ENCODE results near the gene PRODH. TPM values are rescaled to one million over a fixed set of nuclear protein-coding genes. Genes with fewer than 3 reads are reported as not detected.

PRODH gene
- total RNA-seq, result 10.1 TPM

DNA sequence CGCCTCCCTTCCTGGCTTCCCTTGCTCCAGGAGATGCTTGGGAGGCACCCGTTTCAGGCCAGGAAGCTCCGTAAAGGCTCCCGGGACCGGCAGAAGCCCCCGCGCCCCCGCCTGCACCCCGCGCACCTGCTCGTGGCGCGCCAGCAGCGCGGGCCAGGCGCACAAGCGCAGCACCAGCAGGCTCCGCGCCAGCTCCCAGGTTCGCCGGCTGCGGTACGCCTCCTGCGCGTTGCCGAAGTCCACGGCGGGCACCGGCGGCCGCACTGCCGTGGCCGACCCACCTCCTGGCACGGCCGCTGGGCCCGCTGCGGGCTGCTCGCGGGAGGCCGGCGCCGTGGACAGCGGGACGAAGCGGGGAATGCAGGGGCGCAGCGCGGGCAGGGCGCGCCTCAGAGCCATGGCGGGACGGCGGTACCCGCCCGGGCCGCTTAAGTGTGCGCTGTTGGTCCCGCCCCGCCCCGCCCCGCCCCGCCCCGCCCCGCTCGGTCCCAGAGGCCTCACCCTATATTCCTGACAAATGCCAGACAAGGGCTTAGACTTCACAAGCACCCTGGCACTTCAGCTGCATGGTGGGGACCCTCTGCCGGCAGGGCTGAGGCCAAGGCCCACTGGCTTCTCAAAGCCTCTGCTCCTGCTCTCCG is at the start of gene PRODH:
TSS of gene PRODH (minus strand) at position 405 of the 641 bp plus-strand sequence. CDS start at position 399, 6 bp downstream.

DNA sequence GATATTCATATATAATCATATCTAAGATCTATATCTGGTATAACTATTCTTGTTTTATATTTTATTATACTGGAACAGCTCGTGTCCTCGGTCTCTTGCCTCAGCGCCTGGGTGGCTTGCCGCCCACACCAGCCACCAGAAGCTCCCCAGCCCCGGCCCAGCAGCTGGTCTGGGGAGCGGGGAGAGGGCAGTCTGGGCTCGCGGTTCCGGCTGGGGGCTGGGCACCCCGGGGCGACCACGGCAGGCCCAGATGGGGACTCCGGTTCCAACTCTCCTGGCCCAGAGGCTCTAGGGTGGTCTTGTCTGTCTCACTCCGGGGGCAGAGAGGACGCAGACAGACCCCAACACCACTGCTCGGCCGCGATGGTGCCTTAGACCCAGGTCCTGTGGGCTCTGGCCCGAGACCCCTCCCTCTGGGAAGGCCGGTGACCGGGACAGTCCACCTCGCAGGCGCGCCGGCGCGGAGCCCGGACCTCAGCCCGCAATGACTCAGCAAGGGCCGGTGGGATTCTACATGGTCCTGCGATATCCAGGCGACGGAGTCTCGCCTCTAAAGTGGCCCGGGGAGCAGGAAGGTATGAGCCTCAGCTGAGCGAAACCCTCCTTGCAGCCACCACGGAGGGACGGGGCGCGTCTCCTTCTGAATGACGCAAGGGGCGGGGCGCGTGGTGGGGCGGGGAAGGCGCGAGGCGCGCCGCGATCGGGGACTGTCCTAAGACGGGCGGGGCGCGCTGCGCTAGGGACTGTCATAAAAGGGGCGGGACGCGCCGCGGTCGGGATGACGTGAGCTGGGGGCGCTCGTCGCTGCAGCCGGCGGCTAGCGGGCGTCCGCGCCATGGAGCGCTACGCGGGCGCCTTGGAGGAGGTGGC is 30.3 kb downstream of the PRODH start, which contains the start of gene DGCR6:
TSS of gene DGCR6 (plus strand) at position 781 of the 870 bp plus-strand sequence. CDS start at position 836, 55 bp downstream.

Other genes starting within 250 kb of the PRODH start
- gene DGCR6, start 30.0 kb downstream of the PRODH start, total RNA-seq, result 18.0 TPM
- 86.3 TPM for gene DGCR2, start 186.1 kb upstream of the PRODH start, total RNA-seq
- gene TSSK2, start 195.0 kb upstream of the PRODH start, total RNA-seq, result not detected
- gene ESS2, start 208.4 kb upstream of the PRODH start, total RNA-seq, result 10.4 TPM
- not detected for gene GSC2, start 214.0 kb upstream of the PRODH start, total RNA-seq
- 36.7 TPM for gene SLC25A1, start 242.4 kb upstream of the PRODH start, total RNA-seq

Data from diencephalon (tissue), 1 donor.